Loucy (cell line): ENCODE measurements around the gene SOX1.

Source experiments
- CTCF ChIP-seq: fragments of 200-600 bp; sonication (generic); conservative IDR thresholded peaks from 2 replicates; pipeline ENCODE4 v1.5.1; 2014; ENCODE audit warnings: mild to moderate bottlenecking, antibody characterized with exemption, low read length
- EZH2phosphoT487 ChIP-seq: fragments of 200-600 bp; IDR thresholded peaks from 2 replicates; pipeline ENCODE4 v1.6.1; 2018; ENCODE audit warnings: antibody characterized with exemption, mild to moderate bottlenecking, moderate library complexity, borderline replicate concordance

- no peak for TF ChIP-seq CTCF
- TF ChIP-seq EZH2phosphoT487, result no peak
Measured at GRCh38 chr13:112057736-112058518, 9.0 kb upstream of the SOX1 start.
